ENCODE measurements around the gene EPB41L4A.

EPB41L4A gene

DNA sequence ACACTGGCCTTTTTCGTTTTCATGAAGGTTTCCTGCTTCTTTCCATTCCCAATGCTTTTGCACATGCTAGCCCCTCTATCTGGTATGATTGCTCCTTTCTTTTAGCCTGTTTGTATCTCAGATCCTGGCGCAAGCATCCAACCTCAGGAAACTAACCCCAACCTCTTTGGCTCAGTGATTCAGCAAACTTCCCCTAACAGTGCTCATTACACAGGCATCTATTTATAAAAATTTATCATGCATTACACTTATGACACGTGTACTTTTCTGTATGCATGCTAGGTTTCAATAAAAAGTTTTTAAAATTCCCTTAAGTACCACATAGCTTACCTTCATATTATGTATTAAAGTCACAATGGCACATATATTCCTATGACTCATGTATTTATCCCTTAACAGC is 218.9 kb downstream of the EPB41L4A start:
- TF ChIP-seq NFIC (IDR thresholded peaks at IDR 0.05) (no peak), CREB1 (IDR thresholded peaks at IDR 0.05; ENCODE audit: low read depth) (no peak), TEAD4 (IDR thresholded peaks at IDR 0.05) (no peak), ZBTB7A (IDR thresholded peaks at IDR 0.05; ENCODE audit: low read depth) (no peak), TCF12 (IDR thresholded peaks at IDR 0.05; ENCODE audit: low read depth) (no peak)
- TF ChIP-seq, protein P1, sequence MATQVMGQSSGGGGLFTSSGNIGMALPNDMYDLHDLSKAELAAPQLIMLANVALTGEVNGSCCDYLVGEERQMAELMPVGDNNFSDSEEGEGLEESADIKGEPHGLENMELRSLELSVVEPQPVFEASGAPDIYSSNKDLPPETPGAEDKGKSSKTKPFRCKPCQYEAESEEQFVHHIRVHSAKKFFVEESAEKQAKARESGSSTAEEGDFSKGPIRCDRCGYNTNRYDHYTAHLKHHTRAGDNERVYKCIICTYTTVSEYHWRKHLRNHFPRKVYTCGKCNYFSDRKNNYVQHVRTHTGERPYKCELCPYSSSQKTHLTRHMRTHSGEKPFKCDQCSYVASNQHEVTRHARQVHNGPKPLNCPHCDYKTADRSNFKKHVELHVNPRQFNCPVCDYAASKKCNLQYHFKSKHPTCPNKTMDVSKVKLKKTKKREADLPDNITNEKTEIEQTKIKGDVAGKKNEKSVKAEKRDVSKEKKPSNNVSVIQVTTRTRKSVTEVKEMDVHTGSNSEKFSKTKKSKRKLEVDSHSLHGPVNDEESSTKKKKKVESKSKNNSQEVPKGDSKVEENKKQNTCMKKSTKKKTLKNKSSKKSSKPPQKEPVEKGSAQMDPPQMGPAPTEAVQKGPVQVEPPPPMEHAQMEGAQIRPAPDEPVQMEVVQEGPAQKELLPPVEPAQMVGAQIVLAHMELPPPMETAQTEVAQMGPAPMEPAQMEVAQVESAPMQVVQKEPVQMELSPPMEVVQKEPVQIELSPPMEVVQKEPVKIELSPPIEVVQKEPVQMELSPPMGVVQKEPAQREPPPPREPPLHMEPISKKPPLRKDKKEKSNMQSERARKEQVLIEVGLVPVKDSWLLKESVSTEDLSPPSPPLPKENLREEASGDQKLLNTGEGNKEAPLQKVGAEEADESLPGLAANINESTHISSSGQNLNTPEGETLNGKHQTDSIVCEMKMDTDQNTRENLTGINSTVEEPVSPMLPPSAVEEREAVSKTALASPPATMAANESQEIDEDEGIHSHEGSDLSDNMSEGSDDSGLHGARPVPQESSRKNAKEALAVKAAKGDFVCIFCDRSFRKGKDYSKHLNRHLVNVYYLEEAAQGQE (IDR thresholded peaks at IDR 0.05; ENCODE audit: low read depth) = no peak
- TF ChIP-seq, protein P2, sequence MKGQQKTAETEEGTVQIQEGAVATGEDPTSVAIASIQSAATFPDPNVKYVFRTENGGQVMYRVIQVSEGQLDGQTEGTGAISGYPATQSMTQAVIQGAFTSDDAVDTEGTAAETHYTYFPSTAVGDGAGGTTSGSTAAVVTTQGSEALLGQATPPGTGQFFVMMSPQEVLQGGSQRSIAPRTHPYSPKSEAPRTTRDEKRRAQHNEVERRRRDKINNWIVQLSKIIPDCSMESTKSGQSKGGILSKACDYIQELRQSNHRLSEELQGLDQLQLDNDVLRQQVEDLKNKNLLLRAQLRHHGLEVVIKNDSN (IDR thresholded peaks at IDR 0.05) = no peak

DNA sequence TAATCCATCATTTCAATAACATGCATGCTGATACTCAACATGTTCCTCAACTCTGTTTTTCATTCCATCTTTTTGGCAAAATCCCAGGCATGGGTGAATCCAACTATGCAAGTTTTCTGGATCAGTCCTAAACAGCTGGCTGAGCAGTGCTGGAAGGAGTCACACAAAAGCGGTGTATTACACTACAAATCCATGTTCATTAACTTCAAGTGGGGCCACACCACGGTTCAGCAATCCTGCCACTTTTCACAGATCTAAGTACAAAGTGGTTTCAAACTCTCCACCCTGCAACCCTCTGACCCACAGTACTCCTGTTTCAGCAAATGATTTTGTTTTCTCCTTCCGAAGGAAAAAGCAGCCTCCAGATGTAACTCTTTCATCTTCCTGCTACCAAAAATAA is 222.5 kb downstream of the EPB41L4A start:
- TF ChIP-seq, protein P3, sequence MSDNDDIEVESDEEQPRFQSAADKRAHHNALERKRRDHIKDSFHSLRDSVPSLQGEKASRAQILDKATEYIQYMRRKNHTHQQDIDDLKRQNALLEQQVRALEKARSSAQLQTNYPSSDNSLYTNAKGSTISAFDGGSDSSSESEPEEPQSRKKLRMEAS (IDR thresholded peaks at IDR 0.05) = no peak
- no peak for TF ChIP-seq TAF1 (IDR thresholded peaks at IDR 0.05; ENCODE audit: low read depth)
- no peak for TF ChIP-seq EGR1 (IDR thresholded peaks at IDR 0.05)
- TF ChIP-seq RAD21 (IDR thresholded peaks at IDR 0.05; ENCODE audit: low read depth) = no peak
- TF ChIP-seq, protein P2 (IDR thresholded peaks at IDR 0.05) = no peak
- TF ChIP-seq, protein P1 (IDR thresholded peaks at IDR 0.05; ENCODE audit: low read depth) = no peak
- no peak for TF ChIP-seq YY1 (IDR thresholded peaks at IDR 0.05; ENCODE audit: low read depth)
- TF ChIP-seq ZBTB7A (IDR thresholded peaks at IDR 0.05; ENCODE audit: low read depth) = no peak
- TF ChIP-seq TEAD4 (IDR thresholded peaks at IDR 0.05) = no peak
- no peak for TF ChIP-seq TCF12 (IDR thresholded peaks at IDR 0.05; ENCODE audit: low read depth)
- no peak for TF ChIP-seq FOXM1 (IDR thresholded peaks at IDR 0.05; ENCODE audit: borderline replicate concordance, low read depth)
- TF ChIP-seq EP300 (IDR thresholded peaks at IDR 0.05; ENCODE audit: borderline replicate concordance) = no peak
- TF ChIP-seq CREB1 (IDR thresholded peaks at IDR 0.05; ENCODE audit: low read depth) = no peak
- no peak for TF ChIP-seq NFIC (IDR thresholded peaks at IDR 0.05)
- TF ChIP-seq CEBPB (IDR thresholded peaks at IDR 0.05) = no peak

DNA sequence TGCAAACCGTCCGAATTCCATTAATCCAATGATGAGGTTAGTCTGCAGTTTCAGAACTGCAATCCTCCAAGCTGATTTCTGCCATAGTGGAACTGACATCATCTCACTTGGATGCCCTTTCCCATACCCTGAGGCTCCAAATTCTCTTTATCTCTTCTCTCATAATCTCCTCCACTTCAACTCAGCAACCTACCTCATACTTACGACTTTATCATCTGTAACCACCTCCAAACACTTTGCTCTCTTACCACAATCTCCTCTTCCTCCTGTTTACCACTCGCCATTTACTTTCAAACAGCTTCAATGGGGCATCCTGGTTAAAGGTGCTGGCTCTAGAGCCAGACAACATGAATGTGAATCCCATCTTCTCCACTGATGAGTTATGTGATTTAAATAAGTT is 223.2 kb downstream of the EPB41L4A start:
- no peak for TF ChIP-seq FOXM1 (IDR thresholded peaks at IDR 0.05; ENCODE audit: borderline replicate concordance, low read depth)
- no peak for TF ChIP-seq YY1 (IDR thresholded peaks at IDR 0.05; ENCODE audit: low read depth)
- TF ChIP-seq, protein P3 (IDR thresholded peaks at IDR 0.05) = no peak
- TF ChIP-seq CEBPB (IDR thresholded peaks at IDR 0.05) = no peak
- no peak for TF ChIP-seq NFIC (IDR thresholded peaks at IDR 0.05)
- TF ChIP-seq TEAD4 (IDR thresholded peaks at IDR 0.05) = no peak
- no peak for TF ChIP-seq EGR1 (IDR thresholded peaks at IDR 0.05)
- TF ChIP-seq CREB1 (IDR thresholded peaks at IDR 0.05; ENCODE audit: low read depth) = no peak
- TF ChIP-seq TCF12 (IDR thresholded peaks at IDR 0.05; ENCODE audit: low read depth) = no peak
- TF ChIP-seq RAD21 (IDR thresholded peaks at IDR 0.05; ENCODE audit: low read depth) = no peak

DNA sequence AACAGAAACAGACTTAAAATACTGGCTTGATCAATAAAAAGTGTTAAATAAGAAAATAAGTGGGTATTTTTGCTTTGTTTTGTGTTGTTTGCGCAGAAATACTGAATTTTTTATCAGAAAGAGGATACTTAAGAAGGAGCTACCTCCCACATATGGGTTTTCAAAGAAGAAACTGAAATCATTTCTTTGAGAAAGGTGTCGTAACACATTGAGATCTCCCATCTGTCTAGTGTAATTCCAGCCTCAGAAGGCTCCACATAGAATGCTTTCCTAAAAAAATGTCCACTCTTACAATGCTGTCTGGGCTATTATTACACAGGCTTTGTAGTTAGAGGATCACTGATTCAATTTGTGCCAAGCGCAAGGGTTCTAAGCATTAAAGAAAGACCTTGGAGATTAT is 226.2 kb downstream of the EPB41L4A start:
- TF ChIP-seq RAD21 (IDR thresholded peaks at IDR 0.05; ENCODE audit: low read depth) (no peak), ZBTB7A (IDR thresholded peaks at IDR 0.05; ENCODE audit: low read depth) (no peak), TAF1 (IDR thresholded peaks at IDR 0.05; ENCODE audit: low read depth) (no peak), EGR1 (IDR thresholded peaks at IDR 0.05) (no peak), TCF12 (IDR thresholded peaks at IDR 0.05; ENCODE audit: low read depth) (no peak), TEAD4 (IDR thresholded peaks at IDR 0.05) (no peak), NFIC (IDR thresholded peaks at IDR 0.05) (no peak)
- TF ChIP-seq, protein P2 (IDR thresholded peaks at IDR 0.05) = no peak

DNA sequence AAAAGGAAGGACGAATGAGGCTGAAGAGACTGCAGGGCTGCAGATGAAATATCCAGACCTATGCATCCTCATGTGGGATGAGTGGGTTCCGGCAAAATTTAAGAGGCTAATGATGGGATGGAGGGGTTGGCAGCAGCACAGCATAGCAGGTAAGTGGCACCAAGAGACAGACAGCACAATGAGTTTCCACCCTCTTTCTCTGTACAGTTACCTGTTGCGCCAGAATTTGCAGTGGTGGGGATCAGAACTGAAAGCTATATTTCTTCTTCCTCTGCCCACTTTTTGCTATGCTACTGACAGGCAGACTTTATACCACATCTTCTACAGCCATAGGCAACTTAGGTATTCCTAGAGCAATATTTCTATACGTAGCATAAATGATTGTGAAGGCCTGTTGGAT is 227.0 kb downstream of the EPB41L4A start:
- TF ChIP-seq EP300 (IDR thresholded peaks at IDR 0.05; ENCODE audit: borderline replicate concordance) = no peak
- TF ChIP-seq EGR1 (IDR thresholded peaks at IDR 0.05) = no peak
- TF ChIP-seq CEBPB (IDR thresholded peaks at IDR 0.05) = no peak
- TF ChIP-seq FOXM1 (IDR thresholded peaks at IDR 0.05; ENCODE audit: borderline replicate concordance, low read depth) = no peak
- TF ChIP-seq YY1 (IDR thresholded peaks at IDR 0.05; ENCODE audit: low read depth) = no peak
- no peak for TF ChIP-seq TEAD4 (IDR thresholded peaks at IDR 0.05)
- TF ChIP-seq TCF12 (IDR thresholded peaks at IDR 0.05; ENCODE audit: low read depth) = no peak
- TF ChIP-seq RAD21 (IDR thresholded peaks at IDR 0.05; ENCODE audit: low read depth) = no peak
- TF ChIP-seq, protein P2 (IDR thresholded peaks at IDR 0.05) = no peak
- TF ChIP-seq, protein P1 (IDR thresholded peaks at IDR 0.05; ENCODE audit: low read depth) = no peak
- TF ChIP-seq ZBTB7A (IDR thresholded peaks at IDR 0.05; ENCODE audit: low read depth) = no peak
- TF ChIP-seq, protein P3 (IDR thresholded peaks at IDR 0.05) = no peak
- no peak for TF ChIP-seq CREB1 (IDR thresholded peaks at IDR 0.05; ENCODE audit: low read depth)
- TF ChIP-seq NFIC (IDR thresholded peaks at IDR 0.05) = no peak
- TF ChIP-seq TAF1 (IDR thresholded peaks at IDR 0.05; ENCODE audit: low read depth) = no peak

Data from Ishikawa (cell line).